Measurements from ENCODE around the gene IL18BP.
A peak's percentile ranks its signal among the peaks of the same experiment; 100 is the strongest.

IL18BP gene

DNA sequence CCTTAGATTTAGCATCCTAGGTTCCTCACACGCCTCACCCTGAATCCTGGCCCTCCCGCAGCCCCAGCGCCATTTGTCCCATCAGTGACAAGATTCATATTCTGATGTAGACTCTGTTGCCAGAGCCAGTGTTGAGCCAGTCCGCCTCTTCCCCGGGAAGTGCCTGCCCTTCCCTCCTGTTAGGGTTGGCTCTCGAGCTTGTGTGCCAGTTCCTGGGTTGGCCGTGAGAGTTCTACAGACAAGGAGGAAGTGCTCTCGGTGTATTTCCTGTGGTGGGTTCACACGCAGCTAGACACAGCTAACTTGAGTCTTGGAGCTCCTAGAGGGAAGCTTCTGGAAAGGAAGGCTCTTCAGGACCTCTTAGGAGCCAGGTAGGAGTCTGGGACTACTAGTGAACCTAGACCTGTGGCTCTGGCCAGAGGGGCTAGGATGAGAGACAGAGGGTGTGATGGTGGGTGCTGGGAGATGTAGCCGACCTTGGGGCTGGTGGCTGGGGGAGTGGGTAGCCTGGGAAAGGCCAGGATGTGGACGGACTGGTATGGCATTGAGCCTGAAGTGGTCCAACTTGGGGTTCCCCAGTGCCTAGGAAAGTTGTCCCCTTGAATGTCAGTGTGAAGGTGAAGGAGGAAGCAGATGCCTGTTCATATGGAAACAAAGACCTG, at the start of gene IL18BP:
Gene IL18BP (plus strand): TSS at position 261 of the 662 bp plus-strand sequence. CDS start 1,076 bp downstream, outside the sequence.
- DNase-seq, result peak; percentile 81

DNA sequence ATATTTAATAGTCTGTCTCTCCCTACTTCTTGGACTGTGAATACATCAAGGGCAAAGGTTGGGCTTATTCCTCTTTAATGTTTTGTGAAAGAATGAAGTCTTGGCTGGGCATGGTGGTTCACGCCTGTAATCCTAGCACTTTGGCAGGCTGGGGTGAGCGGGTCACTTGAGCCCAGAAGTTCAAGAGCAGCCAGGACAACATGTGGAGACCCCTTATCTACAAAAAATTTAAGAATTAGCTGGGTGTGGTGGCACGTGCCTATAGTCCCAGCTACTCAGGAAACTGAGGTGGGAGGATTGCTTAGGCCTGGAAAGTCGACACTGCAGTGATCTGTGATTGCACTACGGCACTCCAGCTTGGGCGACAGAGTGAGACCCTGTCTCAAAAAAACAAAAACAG, 49.7 kb upstream of the IL18BP start:
- DNase-seq, result no peak

DNA sequence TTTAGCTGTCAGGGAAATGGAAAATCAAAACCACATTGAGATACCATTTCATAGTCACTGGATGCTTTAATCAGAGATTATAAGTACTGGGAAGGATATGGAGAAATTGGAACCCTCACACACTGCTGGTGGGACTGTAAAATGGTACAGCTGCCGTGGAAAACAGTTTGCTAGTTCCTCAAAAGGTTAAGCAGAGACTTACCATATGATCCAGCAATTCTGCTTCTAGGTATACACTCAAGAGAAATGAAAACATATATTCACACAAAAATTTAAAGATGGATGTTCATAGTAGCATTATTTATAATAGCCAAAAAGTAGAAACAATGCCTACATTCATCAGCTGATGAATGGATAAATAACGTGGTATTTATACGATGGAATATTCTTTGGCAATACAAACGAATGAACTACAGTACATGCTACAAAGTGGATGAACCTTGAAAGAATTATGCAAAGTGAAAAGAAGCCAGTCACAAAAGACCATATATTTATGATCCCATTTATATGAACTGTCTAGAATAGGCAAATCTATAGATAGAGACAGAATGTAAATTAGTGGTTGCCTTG, 46.9 kb upstream of the IL18BP start:
- no peak for DNase-seq

DNA sequence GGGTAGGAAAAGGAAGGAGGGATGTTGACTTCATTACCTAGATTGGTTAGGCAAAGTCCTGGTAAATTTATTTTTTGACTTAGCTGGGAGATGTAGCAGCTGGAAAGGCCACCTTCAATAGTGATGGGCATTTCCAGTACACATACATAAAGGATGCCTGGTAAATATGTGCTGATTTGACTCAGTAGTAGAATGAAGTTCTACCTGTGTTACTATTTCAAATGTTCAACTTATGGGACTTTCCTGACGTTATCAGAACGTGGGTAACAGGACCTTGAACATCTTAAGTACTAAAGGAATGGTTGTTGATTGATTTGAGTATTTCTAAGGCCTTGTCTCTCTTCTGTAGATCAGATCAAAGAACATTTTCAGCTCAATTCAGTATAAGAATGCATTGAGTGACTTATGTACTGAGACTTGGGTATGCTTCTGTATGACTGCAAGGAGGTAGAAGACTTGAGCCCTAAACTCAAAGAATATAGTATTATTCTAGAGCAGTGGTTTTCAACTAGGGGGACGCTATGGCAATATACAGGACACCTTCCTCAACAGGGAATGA, 42.7 kb upstream of the IL18BP start:
- no peak for DNase-seq

DNA sequence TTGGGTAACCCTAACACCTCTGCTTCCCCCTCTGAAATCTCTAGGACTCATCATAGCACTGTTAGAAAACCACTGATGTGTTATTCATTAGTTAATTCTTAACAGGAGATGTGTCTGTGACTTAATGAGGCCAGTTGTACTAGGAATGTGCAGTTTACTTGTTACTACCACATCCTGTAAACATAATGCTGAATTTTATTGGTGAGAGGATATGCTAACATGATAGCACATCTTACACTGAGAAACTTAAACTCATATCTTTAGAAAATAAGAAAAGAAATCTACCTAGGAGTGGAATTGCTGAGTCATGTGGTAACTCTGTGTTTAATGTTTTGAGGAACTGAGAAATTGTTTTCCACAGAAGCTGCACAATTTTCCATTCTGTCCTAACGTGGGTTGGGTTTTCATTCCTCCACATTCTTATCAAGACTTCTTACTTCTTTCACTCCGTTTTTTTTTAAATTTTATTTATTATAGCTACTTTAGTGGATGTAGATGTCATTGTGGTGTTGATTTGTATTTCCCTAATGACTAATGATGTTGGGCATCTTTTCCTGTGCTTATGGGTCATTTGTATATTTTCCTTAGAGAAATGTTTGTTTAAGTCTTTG, 36.2 kb upstream of the IL18BP start:
- peak; percentile 77 for DNase-seq

DNA sequence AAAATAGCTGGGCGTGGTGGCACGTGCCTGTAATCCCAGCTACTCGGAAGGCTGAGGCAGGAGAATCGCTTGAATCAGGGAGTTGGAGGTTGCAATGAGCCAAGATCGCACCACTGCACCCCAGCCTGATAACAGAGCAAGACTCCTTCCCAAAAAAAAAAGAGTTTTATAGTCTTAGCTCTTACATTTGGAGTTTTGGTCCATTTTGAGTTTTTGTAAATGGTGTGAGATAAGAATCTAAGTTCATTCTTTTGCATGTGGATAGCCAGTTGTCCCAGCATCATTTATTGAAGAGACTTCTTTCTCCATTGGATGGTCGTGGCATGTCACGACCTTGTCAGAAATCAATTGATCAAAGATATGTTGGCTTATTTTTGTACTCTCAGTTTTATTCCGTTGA, 35.2 kb upstream of the IL18BP start:
- DNase-seq, result no peak

DNA sequence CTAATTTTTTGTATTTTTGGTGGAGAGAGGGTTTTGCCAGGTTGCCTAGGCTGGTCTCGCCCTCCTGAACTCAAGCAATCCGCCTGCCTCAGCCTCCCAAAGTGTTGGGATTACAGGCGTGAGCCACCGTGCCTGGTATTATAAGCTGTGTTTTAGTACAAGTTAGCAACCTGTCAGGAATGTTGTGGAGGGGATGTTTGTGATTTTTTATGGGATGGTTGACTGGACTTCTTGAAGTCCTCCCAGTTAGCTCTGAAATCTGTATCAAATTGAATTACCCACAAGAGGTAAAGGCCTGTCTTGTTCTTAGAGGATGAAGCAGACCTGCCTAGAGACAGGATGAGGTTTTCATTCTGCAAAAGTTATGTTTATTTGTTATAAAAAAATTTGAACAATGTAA, 34.1 kb upstream of the IL18BP start:
- DNase-seq, result no peak

DNA sequence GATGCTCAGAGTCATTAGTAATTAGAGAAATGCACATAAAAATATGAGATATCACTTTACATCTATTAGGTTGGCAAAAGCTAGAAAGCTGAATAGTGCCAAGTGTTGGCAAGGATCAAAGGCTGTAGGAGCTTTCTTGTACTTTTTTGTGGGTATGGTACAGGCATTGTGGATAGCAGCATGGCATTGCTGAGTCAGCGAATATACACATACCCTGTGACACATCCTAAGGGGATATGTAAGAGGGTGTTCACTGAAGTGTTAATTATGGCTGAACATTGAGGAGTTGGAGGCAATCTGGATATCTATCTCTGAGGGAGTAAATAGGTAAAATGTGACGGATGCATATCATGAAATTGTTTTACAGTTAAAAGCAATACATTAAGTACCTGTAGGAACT, 27.0 kb upstream of the IL18BP start:
- no peak for DNase-seq

DNA sequence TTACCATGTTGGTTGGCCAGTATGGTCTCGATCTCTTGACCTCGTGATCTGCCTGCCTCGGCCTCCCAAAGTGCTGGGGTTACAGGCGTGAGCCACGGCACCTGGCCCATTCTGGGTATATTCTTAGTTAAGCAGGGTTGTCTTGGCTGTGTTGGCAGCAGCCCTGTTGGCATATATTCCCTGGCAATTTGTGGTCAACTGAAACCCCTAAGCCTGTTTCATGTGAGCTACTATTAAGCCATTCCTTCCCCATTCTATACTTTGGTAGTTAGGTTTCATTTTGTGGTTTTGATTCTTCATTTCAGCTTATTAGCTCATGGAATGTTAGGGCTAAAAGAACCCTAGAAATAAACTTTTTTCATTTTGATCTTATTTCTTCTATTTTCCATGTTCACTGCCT, 22.2 kb upstream of the IL18BP start:
- DNase-seq, result peak; percentile 11

DNA sequence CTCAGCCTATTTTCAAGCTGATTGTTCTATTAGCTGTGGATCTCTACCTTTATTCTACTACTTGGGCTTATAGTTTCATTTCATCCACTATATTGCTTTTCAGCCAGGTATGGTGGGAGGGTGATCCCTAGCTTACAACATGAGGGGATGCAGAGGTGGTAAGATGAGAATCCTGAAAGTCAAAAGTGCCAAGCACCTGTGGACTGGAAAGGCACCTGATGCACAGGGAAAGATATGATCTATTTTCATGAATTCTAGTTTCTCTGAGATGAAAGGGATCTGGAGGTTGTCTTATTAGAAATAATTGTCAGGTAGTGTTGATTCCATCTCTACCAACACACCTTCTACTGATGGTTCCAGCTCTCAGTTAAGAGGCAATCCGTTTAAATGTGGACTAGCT, 21.6 kb upstream of the IL18BP start:
- no peak for DNase-seq

DNA sequence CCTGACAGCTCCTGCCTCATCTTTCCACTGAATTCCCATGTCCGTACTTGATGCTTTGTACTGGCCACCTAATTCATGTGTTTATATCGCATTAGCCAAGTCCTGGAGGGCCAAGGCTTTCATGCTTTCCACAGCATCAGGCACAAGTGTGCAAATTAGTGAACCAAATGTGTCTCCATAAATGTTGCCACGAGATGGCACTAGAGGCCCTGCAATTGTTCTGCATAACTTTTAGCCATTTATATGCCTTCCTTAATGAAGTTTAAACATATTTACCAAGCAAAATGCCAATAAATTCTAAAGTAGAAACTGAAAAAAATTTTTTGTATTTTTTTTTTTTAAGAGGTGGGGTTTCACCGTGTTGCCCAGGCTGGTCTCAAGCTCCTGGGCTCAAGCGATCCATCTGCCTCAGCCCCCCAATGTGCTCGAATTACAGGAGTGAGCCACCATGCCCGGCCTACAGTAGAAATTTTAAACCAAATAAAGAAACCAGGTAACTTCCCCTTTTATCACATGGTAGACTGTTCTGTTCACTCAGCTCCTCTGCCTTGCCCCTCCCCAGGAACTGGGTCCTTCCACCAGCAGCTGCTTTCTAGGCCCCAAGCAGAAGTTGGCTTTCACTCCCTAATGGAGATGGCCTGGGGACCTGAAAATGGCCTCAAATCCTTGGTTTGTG, 20.8 kb upstream of the IL18BP start:
- peak; percentile 75 for DNase-seq

DNA sequence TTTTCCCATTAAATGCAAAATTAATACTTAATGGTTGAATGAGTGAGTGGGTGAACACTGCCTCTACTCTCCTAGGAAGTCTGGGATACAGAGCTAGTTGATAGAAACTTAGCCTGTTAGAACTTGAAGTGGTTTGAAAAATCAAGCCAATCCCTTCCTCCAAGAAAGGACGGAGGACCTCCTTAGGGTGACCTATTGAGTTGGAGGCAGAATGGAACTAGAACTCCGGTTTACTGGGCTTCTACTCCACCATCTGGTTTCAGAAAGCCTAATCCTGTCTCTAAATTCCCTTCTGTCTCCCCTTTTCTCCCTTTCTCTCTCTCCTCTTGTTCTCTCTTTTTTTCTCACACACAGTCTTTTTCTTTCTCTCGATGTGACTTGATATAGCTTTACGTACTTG, 19.6 kb upstream of the IL18BP start:
- DNase-seq, result no peak

DNA sequence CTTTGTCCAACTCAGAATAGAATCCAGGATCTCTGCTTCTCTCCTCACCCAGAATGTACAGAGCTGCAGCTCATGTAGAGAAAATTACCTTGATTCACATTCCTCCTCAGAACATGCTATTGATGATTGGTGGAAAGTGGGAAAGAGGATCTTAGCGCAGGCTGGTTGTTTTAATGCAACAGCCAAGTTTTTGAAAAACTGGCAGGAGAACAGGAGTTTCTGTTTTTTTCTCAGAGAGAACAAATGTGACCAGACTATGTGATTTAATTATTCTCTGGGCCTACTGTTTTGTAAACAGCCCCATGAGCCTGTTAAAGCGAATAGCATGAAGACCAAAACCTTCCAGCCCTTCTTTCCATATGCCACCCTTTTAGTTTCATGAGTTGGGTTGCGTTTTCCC, 19.1 kb upstream of the IL18BP start:
- DNase-seq, result no peak

DNA sequence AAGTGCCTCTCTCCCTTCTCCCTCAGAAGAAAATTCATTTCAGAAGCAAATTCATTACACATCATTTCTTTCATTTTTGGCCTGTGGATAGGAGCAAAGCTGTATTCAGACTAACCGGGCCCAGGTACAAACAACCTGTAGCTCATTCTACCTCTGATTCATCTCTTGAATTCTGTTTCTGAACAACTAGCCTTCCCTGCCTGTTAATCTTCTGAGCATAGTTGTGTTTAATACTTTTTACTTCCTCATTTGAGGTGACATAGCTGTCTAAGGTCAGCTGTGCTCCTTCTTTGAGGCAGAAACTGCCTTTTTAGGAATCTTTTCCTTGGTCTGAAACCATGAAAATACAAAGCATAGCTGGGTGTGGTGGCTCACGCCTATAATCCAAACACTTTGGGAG, 12.6 kb upstream of the IL18BP start:
- DNase-seq, result peak; percentile 31

DNA sequence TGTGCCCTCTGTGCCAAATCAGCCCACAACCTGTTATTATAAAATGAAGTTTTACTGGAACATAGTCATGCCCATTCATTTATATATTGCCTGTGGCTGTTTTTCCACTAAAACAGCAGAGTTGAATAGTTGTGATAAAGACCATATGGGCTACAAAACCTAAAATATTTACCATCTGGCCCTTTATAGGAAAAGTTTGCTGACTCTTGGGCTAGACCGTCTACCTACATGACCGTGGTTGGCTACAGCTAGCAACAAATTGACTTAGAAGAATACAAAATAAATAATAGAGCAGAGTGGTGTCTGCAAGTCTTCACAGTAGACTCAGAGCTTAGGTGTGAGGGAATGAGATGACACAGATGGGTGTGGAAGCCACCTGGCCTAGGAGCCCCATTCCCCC, 11.2 kb upstream of the IL18BP start:
- no peak for DNase-seq

DNA sequence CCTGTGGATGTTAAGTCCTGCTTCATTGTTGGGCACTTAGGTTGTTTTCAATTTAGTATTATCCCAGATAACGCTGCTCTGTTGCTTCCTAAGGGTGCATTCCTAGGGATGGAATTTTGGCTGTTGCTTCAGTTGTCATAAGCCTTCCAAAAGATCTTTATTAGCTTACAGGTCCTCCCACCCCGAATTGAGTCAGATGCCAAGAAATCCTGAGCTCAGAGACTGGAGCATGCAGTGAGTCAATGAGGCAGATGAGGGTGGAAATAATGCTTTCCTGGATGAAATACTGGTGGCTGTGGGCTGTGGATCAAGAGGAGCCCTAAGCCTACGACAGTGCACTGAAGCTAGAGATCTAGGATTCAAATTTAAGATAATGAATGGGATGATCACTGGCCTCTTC, 10.7 kb upstream of the IL18BP start:
- DNase-seq, result no peak

DNA sequence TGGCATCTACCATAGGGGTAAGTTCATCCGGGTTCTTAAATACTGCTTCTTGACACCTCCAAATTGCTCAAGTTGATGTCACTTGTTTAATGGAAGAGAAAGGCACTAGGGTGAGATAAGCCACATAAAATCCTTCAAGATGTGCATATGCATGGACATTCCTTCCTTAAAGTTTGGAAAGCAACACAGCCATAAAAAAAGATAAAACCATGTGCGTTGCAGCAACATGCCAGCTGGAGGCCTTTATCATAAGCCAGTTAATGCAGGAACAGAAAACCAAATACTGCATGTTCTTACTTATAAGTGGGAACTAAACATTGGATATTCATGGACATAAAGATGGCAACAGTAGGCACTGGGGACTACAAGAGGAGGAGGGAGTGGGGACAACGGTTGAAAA, 8.0 kb upstream of the IL18BP start:
- DNase-seq, result no peak

DNA sequence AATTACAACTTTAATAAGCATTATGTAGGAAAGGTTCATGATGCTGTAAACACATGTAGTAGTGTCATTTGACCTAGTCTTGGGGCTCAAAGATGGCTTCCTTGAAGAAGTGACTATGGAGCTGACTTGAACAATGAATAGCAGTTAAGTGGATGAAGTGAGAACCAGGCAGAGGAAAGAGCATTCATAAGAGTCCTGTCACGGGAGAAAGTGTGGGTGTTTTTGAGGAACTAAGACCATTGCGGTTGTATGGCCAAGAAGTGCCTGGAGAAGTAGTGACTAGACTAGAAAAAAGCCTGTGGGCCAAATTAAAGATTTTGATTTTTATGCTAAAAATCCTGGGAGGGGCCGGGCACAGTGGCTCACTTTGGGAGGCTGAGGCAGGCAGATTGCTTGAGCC, 7.2 kb upstream of the IL18BP start:
- DNase-seq, result peak; percentile 96

DNA sequence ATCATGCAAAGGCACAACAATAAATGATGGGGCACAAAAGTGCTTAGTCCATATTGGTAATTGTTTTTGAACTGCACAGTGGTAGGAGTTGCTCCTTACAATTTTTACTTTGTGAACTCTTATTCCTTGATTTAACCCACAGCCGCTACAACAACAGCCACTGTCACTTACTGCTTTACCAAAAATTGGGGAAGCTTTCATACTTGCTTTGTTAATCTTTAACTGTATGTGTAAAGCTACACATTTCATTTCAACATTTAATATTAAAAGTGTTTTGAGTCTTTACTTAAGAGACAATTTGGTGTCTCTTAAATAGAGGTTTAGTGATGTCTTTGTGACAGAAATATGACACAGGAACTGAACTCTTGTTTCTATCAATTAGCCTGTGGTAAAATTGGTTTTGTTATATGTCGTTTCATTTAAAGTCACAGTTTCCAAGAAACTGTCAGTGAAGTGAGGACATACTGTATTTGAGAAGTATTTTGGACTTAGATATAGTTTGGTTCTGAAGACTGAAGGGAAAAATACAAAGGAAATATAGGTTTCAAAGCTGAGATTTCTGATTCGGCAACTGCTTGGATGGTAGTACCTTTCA, 6.5 kb upstream of the IL18BP start:
- DNase-seq, result peak; percentile 32

DNA sequence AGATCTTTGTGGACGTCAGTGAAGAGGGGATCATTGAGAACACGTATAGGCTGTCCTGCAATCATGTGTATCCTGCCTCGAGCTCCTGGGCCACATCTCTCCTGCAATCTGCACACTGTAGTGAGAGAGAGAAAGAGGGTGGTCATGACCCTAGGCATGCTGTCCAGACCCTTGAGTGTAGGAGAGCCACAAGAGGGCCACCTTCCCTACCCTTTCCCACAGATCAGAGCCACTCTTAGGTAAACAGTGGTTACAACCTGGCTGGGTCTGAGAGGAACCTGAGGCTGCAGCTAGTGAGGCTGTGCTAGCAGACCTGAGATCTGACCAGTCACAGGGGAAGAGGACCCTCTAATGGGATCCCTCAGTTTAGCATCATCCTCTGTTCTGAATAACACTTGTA, 3.9 kb upstream of the IL18BP start:
- no peak for DNase-seq

DNA sequence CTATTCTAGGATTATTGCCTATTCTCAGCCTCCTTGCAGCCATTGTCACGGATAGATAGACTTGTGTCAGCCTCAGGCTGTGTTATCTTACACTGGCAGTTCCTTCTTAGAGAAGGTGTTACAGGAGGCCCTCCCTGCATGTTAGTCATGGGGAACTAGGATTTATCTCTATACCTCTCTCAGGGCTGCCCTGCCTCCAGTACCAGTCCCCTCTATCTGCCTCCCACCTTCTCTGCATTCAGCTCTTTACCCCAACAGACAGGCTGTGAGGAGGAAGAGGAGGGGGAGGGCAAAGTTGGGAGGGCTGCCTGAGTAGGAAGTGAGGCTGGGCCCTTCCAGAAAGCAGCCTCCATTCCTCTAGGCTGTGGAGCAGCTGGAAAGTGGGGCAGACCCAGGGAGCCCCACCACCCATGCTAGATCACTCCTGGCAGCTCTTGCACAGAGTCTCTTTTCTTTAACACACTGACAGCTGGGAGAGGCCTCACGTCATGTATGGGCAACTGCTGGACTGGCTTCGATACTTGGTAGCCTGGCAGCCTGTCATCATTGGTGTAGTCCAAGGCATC, 2.9 kb upstream of the IL18BP start:
- no peak for DNase-seq

DNA sequence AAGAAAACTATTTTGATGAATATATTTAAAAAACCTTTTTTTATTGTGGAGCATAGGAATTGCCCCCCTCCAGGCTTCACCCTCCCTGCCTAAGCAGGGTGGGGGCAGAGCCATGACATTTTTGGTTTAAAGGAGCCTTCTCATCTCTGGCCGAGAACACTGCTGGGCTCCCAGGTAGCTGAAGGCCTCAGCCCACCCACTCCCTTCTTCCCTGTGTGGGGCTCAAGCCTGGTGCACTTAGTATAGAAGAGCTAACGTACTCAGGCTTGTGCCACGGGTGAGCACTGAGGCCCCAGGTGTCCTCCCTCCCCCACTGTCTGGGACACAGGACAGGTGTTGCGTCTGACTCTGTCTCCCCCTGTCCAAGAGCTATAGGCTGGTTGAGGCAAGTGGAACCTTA, 2.2 kb upstream of the IL18BP start:
- no peak for DNase-seq

DNA sequence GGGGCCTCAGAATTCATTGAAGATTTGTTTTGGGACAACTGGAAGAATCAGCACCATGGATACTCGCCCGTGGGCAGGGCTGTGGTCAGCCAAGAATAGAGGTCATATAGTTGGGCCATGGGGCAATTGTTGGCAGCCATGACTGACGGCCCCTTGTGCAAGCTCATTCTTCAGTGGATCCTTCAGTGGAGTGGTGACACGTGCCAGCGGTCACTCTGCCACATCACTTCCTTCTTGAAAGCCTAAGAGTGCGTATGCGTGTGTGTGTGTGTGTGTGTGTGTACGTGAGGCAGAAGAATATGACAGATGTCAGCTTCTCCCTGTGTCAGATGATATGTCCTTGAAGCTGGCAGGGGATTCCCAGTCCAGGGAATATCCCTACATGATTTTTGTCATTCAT, 1.8 kb upstream of the IL18BP start:
- peak; percentile 98 for DNase-seq
